ENCODE results near the gene SYAP1. TPM values are rescaled to one million over a fixed set of nuclear protein-coding genes. Genes with fewer than 3 reads are reported as not detected.

Gene SYAP1
- total and polyA plus RNA-seq, 2 of the 8 experiments (the other 6 are each of a cell fraction or from before 2014, with no cell fraction given) = 2.9 to 20.3 TPM

- no peak for TF ChIP-seq CHD2 (IDR thresholded peaks at IDR 0.05; ENCODE audit: low read length)
- no peak for TF ChIP-seq PHF8 (conservative IDR thresholded peaks at IDR 0.05; ENCODE audit: low read depth, low read length)
Observed at GRCh38 chrX:16687514-16687913, 31.9 kb upstream of the SYAP1 start (continued).
